Endothelial cell (in vitro differentiated cells): ENCODE results near the gene TTC13. TPM values are rescaled to one million over a fixed set of nuclear protein-coding genes. Genes with fewer than 3 reads are reported as not detected.

Experiments used
- DNase-seq: peaks from one replicate; pipeline ENCODE4 v3.0.0; 2021; ENCODE audit warnings: low spot score
- H3K27ac Mint-ChIP-seq: one replicate; pipeline ENCODE4 v1.8.0; 2021; ENCODE audit warnings: mixed read lengths, inconsistent platforms; ENCODE audit not compliant: unreplicated experiment
- H3K27me3 Mint-ChIP-seq: one replicate; pipeline ENCODE4 v1.8.0; 2021; ENCODE audit warnings: mild to moderate bottlenecking, moderate library complexity, mixed read lengths, inconsistent platforms; ENCODE audit not compliant: unreplicated experiment
- H3K36me3 Mint-ChIP-seq: one replicate; pipeline ENCODE4 v1.8.0; 2021; ENCODE audit warnings: mild to moderate bottlenecking, low read depth, mixed read lengths, inconsistent platforms; ENCODE audit not compliant: unreplicated experiment
- H3K4me1 Mint-ChIP-seq: one replicate; pipeline ENCODE4 v1.8.0; 2021; ENCODE audit warnings: mild to moderate bottlenecking, mixed read lengths, inconsistent platforms; ENCODE audit not compliant: unreplicated experiment
- H3K4me3 Mint-ChIP-seq: one replicate; pipeline ENCODE4 v1.8.0; 2021; ENCODE audit warnings: mild to moderate bottlenecking, mixed read lengths, inconsistent platforms; ENCODE audit not compliant: unreplicated experiment
- H3K9me3 Mint-ChIP-seq: one replicate; pipeline ENCODE4 v1.8.0; 2021; ENCODE audit warnings: mixed read lengths, inconsistent platforms; ENCODE audit not compliant: unreplicated experiment
- total RNA-seq: library from RNA; stranded (reverse); fragmentation: NEBNext Ultra II Directional; extraction: Animal tissue kit (Norgen Biotek cat#: 25700); gene quantifications from one replicate; pipeline ENCODE4 v1.2.1, GENCODE V29; 2021; ENCODE audit not compliant: unreplicated experiment
- TF ChIP-seq, protein P1 (sequence below): fragments of 200-600 bp; sonication (generic); IDR thresholded peaks from one replicate; pipeline ENCODE4 v1.5.0; 2021; ENCODE audit warnings: antibody characterized with exemption; ENCODE audit not compliant: unreplicated experiment

The TTC13 gene
- total RNA-seq, 1 donor from 2014 or later: 62.5 TPM

DNA sequence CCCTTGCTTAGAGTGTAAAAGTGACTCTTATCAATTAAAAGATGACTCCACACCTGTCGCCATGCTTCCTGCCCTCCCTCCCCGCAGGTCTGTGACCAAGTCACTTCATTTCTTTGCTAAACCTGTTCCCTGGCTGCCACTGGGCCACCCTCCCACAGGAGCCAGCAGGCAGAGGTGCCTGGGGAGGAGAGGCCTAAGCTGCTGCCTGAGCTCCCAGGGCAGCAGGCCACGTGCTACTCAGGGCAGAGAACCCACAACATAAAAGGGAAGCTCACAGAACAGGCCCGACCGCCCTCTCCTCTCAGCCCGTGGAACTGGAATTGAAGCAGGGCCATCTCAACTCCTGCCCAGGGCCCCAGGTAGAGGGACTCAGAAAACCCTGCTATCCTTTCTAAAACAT, 115.2 kb downstream of the TTC13 start:
- Mint-ChIP-seq H3K9me3 (no peaks in the 10 kb centered on the region), H3K27me3 (peaks cover 5% of the 10 kb centered on the region), H3K4me3 (no peak overlapping the region), H3K36me3 (no peaks in the 10 kb centered on the region), H3K4me1 (peaks cover 33% of the 10 kb centered on the region), H3K27ac (no peak overlapping the region)
- DNase-seq: no peak
- TF ChIP-seq, protein P1, sequence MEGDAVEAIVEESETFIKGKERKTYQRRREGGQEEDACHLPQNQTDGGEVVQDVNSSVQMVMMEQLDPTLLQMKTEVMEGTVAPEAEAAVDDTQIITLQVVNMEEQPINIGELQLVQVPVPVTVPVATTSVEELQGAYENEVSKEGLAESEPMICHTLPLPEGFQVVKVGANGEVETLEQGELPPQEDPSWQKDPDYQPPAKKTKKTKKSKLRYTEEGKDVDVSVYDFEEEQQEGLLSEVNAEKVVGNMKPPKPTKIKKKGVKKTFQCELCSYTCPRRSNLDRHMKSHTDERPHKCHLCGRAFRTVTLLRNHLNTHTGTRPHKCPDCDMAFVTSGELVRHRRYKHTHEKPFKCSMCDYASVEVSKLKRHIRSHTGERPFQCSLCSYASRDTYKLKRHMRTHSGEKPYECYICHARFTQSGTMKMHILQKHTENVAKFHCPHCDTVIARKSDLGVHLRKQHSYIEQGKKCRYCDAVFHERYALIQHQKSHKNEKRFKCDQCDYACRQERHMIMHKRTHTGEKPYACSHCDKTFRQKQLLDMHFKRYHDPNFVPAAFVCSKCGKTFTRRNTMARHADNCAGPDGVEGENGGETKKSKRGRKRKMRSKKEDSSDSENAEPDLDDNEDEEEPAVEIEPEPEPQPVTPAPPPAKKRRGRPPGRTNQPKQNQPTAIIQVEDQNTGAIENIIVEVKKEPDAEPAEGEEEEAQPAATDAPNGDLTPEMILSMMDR: no peak

DNA sequence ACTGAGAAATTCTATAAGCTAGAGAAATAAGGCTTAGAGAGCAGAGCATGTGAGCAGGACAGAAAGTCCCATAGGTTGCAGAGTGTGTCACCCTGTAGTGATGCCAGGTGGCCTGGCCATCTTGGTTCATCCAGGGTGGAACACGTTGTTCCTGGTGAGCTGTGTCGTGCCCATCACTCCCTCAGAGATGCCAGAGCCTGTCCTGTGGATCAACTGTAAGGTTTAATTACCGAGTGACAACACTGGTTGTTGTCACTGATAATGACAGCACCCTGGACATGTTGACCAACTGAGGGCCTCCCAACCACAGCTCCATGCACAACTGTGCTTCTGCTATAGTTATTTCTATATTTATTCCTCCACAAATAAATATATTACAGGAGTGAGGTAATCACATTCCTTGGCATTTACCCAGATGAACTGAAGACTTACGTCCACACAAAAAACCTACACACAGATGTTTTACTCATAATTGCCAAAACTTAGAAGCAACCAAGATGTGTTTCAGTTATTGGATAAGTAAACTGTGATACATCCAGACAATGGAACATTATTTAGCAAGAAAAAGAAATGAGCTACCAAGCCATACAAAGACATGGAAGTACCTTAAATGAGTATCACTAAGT, 116.6 kb downstream of the TTC13 start:
- H3K4me1 Mint-ChIP-seq: peaks cover 26% of the 10 kb centered on the region
- H3K9me3 Mint-ChIP-seq: no peaks in the 10 kb centered on the region
- peaks cover 5% of the 10 kb centered on the region for H3K27me3 Mint-ChIP-seq
- H3K4me3 Mint-ChIP-seq: no peak overlapping the region
- DNase-seq: no peak
- H3K27ac Mint-ChIP-seq: no peak overlapping the region
- TF ChIP-seq, protein P1: no peak
- H3K36me3 Mint-ChIP-seq: no peaks in the 10 kb centered on the region

DNA sequence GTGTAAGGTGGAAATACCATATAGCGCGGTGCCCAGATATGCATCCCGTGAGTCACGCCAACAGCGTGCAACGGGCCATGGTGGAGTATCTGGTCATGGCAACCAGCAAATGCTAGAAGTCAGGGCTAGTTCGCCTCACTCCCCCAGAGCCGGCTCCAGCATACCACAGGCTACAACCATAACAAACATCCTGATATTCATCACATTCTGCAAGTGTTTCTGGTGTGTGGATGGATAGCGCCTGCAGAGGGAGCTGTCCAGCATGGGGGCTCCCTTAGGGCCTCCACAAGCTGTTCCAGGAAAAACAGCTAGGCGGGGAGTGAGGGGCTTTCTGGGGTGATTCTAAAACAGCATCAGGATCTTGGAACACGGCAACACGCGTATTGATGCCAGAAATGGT, 117.2 kb downstream of the TTC13 start:
- peaks cover 20% of the 10 kb centered on the region for H3K4me1 Mint-ChIP-seq
- peaks cover 6% of the 10 kb centered on the region for H3K27me3 Mint-ChIP-seq
- H3K9me3 Mint-ChIP-seq: no peaks in the 10 kb centered on the region
- TF ChIP-seq, protein P1: no peak
- no peaks in the 10 kb centered on the region for H3K36me3 Mint-ChIP-seq
- H3K27ac Mint-ChIP-seq: no peak overlapping the region
- H3K4me3 Mint-ChIP-seq: no peak overlapping the region
- no peak for DNase-seq

DNA sequence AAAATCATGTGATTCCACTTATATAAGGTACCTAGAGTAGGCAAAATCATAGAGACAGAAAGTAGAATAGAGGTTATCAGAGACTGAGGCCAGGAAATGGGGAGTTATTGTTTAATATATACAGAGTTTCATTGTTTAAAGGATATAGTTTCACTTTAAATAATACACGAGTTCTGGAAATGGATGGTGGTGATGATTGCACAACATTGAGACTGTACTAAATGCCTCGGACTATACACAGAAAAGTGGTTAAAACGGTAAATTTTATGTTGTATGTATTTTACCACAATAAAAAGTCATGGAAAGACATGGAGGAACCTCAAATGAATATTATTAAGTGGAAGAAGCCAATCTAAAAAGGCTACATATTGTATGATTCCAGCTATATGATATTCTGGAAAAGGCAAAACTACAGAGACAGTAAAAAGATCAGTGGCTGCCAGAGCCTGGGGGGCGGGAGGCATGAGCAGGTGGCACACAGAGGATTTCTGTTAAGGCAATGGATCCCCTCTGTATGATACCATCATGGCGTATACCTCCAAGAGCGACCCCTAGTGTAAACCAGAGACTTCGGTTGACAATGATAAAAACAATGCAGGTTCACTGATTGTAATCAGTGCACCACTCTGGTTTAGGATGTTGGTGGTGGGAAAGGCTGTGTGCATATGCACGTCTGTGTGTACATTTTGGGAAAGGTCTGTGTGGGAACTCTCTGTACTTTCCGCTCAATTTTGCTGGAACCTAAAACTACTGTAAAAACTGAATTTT, 117.9 kb downstream of the TTC13 start:
- TF ChIP-seq, protein P1: no peak
- peaks cover 21% of the 10 kb centered on the region for H3K4me1 Mint-ChIP-seq
- no peak overlapping the region for H3K4me3 Mint-ChIP-seq
- H3K27me3 Mint-ChIP-seq: peaks cover 6% of the 10 kb centered on the region
- no peak for DNase-seq
- no peak overlapping the region for H3K27ac Mint-ChIP-seq
- no peaks in the 10 kb centered on the region for H3K9me3 Mint-ChIP-seq
- H3K36me3 Mint-ChIP-seq: no peaks in the 10 kb centered on the region
